ACC112 (cell line): Measurements from ENCODE around the gene VANGL2.

Source experiments
- H2AFZ ChIP-seq: fragments of 200-600 bp; sonication (generic); one replicate; pipeline ENCODE4 v1.6.0; 2017; ENCODE audit warnings: antibody characterized with exemption, low read length; ENCODE audit not compliant: unreplicated experiment
- H3K27ac ChIP-seq: fragments of 200-600 bp; sonication (generic); 2 replicates; pipeline ENCODE4 v1.5.1; 2014; ENCODE audit warnings: low read depth, mild to moderate bottlenecking, antibody characterized with exemption, low read length, moderate library complexity
- H3K27me3 ChIP-seq: fragments of 200-600 bp; sonication (generic); 2 replicates; pipeline ENCODE4 v1.6.1; 2014; ENCODE audit warnings: mild to moderate bottlenecking, antibody characterized with exemption, low read length, moderate library complexity, mixed read lengths; ENCODE audit not compliant: insufficient read depth
- H3K36me3 ChIP-seq: fragments of 200-600 bp; sonication (generic); 2 replicates; pipeline ENCODE4 v1.6.1; 2016; ENCODE audit warnings: mild to moderate bottlenecking, antibody characterized with exemption, low read length, moderate library complexity, mixed read lengths; ENCODE audit not compliant: insufficient read depth
- H3K4me1 ChIP-seq: fragments of 200-600 bp; sonication (generic); one replicate; pipeline ENCODE4 v1.6.1; 2016; ENCODE audit warnings: low read length, mixed read lengths; ENCODE audit not compliant: insufficient read depth, unreplicated experiment, control insufficient read depth
- H3K4me3 ChIP-seq: fragments of 200-600 bp; sonication (generic); 2 replicates; pipeline ENCODE4 v1.5.1; 2014; ENCODE audit warnings: mild to moderate bottlenecking, low read depth, low read length
- H3K79me2 ChIP-seq: fragments of 200-600 bp; sonication (generic); one replicate; pipeline ENCODE4 v1.6.0; 2016; ENCODE audit warnings: low read length; ENCODE audit not compliant: control insufficient read depth, unreplicated experiment, insufficient read depth

VANGL2 gene

DNA sequence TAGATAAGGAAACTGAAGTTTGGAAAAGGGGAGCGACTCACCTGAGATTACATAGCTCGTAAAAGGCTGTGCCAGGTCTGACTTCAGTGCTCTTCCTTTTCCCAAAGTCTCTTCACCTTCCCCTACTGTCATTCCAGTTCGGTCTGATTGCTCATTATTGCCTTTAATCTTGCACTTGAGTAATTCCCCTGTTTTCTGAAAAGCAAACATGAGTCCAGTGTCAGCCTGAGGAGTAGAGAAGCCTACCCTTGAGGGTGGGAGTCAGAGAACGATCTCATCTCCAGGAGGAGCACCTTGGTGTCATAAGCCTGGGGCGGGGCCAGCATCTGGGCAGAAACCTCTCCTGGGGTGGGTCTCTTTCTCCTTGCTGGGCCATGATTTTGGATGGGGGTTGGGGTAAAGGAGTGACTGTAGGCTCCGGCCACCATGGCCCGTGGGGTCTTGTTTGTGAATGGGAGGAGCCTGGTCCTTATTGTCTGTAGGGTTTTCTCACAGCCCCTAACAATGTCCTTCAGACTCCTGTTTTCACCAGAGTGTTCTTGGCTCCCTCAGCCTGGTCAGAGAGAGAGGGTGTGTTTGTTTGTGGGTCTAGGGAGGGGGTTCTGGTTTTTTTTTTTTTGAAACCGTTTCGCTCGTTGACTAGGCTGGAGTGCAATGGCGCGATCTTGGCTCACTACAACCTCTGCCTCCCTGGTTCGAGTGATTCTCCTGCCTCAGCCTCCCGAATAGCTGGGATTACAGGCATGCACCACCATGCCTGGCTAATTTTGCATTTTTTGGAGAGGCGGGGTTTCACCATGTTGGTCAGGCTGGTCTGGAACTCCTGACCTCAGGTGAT, 6.0 kb downstream of the VANGL2 start:
- no peak overlapping the region for H2AFZ ChIP-seq
- H3K79me2 ChIP-seq, result no peaks in the 10 kb centered on the region
- H3K27ac ChIP-seq, result no peak overlapping the region
- no peaks in the 10 kb centered on the region for H3K4me1 ChIP-seq
- H3K27me3 ChIP-seq, result peaks cover 84% of the 10 kb centered on the region
- H3K4me3 ChIP-seq, result no peak overlapping the region
- H3K36me3 ChIP-seq, result no peaks in the 10 kb centered on the region

DNA sequence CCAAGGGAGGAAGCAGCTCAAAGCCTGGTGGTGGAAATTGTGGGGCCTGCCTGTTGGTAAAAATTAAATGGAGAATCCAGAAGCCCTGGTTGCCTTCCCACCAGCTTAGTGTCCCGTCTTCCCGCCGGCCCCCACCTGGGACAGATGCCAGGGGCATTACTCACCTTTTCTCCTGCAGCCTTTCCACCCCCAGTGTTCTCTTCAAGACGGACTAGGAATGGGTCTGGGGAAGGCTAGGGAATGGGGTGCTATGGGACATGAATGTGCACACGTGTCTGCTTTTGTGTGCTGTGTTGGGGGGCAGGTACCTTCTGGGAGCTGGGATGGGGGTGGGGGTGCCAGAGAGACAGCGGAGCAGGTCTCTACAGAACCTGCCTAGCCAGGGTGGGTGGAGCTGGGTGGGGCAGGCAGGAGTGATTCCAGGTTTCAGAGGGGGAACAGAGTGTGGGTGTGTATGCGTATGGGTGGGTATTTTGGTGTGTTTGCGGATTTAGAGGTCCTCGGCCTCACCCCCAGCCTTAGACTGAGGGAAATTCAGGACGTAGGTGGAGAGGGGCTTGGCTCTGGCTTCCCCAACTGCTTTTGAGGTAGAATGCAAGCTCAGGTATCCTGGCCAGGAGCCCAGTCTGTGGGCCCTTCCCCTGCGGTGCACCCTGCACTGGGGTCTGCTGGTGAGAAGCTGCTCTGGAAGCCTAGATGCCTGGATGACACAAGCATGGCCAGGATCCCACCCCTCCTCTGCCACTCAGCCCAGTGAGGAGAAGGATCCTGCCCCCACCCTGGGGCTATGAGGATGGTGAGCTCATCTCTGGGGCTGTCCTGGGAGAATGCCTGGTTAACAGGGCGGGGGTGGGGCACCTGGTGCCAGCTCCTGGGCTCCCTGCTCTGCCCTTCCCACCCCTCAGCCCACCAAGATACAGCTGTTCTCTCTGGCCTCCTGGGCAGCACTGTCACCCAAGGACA, 7.8 kb downstream of the VANGL2 start:
- H2AFZ ChIP-seq, result no peak overlapping the region
- H3K4me1 ChIP-seq, result no peaks in the 10 kb centered on the region
- no peaks in the 10 kb centered on the region for H3K79me2 ChIP-seq
- H3K27me3 ChIP-seq, result peaks cover 83% of the 10 kb centered on the region
- no peak overlapping the region for H3K4me3 ChIP-seq
- no peak overlapping the region for H3K27ac ChIP-seq
- H3K36me3 ChIP-seq, result no peaks in the 10 kb centered on the region

DNA sequence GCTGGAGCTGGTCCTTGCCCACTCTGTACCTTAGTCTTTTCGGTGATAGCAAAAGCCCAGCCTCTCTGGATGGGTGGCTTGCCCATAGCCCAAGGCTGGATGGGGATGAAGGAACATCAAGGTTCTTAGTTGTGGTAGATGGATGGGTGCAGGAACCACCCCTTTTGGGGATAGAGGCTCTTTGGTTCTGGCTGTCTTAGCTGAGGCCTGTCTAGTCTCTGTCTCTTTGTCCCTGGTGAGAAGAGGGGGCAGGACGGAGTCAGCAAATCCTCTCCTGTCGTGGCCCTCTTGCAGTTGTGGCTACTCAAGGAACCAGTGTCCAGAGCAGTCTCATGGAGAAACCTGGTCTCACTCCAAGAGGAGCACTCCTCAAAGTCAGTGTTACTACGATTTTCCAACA, 8.5 kb downstream of the VANGL2 start:
- Histone ChIP-seq H3K79me2 (no peaks in the 10 kb centered on the region), H3K4me1 (no peaks in the 10 kb centered on the region), H3K4me3 (no peak overlapping the region), H3K27me3 (peaks cover 75% of the 10 kb centered on the region), H2AFZ (no peak overlapping the region), H3K27ac (no peak overlapping the region), H3K36me3 (no peaks in the 10 kb centered on the region)

DNA sequence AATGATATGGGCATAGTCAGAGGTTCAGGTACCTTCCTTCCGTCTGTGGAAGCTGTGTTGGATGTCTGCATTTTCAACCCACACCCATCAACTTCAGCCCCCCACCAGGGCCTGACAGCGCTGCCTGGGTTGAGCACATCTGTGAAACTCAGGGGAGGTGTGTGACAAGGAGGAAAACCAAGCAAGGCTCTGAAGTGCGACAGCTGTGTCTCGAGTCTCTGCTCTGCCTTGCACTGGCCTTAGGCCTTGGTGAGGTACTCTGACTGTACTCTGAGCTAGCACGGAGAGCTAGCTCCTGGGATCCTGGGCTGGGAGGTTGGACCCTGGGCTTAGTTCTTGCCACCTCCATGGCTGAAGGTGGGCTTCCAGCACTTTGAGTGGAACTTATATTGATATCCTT, 9.1 kb downstream of the VANGL2 start:
- no peaks in the 10 kb centered on the region for H3K4me1 ChIP-seq
- no peak overlapping the region for H3K27ac ChIP-seq
- peaks cover 69% of the 10 kb centered on the region for H3K27me3 ChIP-seq
- no peaks in the 10 kb centered on the region for H3K79me2 ChIP-seq
- H3K4me3 ChIP-seq, result no peak overlapping the region
- no peak overlapping the region for H2AFZ ChIP-seq
- H3K36me3 ChIP-seq, result no peaks in the 10 kb centered on the region

DNA sequence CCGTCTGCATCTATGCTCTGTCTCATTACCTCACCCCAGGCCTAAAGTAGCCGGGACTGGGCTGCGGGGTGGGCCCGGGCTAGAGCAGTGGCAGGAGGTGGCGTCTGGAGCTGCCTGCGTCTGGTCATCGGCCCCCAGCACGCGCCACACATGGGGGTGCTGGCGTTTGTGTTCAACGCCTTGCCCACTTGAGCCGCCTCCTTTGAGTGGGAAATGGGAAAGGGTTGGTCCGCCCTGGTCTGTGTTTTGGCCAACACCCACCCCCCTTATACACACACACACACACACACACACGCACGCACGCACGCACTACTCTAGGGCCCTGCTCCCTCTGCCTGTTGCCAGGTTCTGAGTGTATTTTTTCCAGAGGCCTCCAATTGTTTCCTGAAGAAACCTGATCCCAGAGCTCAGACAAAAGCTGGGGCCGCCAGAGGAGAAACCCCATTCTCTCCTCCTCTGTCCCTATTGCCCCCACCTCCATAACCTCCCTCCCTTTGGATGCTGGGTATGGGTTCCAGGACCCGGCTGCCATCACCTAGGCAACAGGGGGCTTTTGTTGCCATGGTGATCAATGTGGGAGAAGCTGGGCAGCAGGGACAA, 10.1 kb downstream of the VANGL2 start:
- H3K4me3 ChIP-seq, result no peak overlapping the region
- no peaks in the 10 kb centered on the region for H3K79me2 ChIP-seq
- H2AFZ ChIP-seq, result no peak overlapping the region
- no peaks in the 10 kb centered on the region for H3K36me3 ChIP-seq
- H3K27ac ChIP-seq, result no peak overlapping the region
- peaks cover 63% of the 10 kb centered on the region for H3K27me3 ChIP-seq
- H3K4me1 ChIP-seq, result no peaks in the 10 kb centered on the region

DNA sequence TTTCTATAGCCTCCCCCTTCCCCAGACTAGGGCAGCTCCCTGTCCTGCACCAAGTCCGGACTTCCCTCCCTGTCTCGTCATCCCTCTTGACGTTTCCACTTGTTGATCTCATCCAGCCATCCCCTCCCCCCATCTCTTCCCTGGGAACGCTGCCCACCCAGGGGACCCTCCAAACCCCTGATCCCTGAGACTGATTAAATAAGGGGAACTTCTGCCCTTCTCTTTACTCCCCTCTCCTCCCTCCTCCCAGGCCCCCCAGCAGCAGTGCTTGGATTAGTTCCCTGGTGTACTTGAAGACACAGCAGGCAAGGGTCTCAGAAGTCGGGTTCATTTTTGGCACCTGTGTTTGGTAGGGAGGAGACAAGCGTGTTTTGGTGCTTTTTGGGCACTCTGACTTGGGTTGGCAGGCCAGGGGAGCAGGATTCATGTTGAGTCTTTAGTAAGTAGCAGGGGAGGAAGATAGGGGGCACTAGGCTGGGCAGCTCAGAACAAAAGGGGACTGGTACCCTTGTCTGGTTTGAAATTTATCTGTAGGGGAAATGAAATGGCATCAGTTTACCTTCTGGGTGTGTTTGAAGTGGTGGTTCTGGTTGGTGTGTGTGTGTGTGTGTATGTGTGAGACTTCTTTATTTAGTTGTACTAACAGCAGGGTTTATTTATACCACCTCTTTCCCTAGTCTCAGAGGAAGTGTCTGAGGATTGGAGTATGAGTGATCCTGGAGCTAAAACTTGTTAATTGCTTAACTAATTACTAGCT, 11.1 kb downstream of the VANGL2 start:
- Histone ChIP-seq H3K4me1 (no peaks in the 10 kb centered on the region), H3K27me3 (peaks cover 57% of the 10 kb centered on the region)

DNA sequence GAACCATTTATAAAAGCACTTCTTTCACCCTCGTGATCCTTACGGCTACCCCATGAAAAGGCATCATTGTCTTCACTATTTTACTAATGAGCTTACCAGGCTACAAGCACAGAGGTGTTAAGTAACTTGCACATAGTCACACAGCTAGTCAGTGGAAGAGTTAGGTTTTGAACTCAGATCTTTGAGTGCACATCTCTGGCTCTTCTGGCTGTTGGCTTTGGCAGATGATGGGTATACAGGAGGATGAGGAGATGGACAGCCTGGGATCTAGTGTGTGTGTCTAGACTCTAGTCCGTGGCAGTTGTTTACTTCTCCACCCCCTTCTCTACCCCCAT, 11.6 kb downstream of the VANGL2 start:
- H3K79me2 ChIP-seq, result no peaks in the 10 kb centered on the region
- no peak overlapping the region for H3K4me3 ChIP-seq
- H3K4me1 ChIP-seq, result no peaks in the 10 kb centered on the region
- peaks cover 62% of the 10 kb centered on the region for H3K27me3 ChIP-seq
- no peak overlapping the region for H2AFZ ChIP-seq
- no peaks in the 10 kb centered on the region for H3K36me3 ChIP-seq
- no peak overlapping the region for H3K27ac ChIP-seq

More for the DNA sequence above, 11.1 kb downstream of the VANGL2 start:
- Histone ChIP-seq H3K79me2 (no peaks in the 10 kb centered on the region), H3K36me3 (no peaks in the 10 kb centered on the region), H3K4me3 (no peak overlapping the region), H2AFZ (no peak overlapping the region), H3K27ac (no peak overlapping the region)

DNA sequence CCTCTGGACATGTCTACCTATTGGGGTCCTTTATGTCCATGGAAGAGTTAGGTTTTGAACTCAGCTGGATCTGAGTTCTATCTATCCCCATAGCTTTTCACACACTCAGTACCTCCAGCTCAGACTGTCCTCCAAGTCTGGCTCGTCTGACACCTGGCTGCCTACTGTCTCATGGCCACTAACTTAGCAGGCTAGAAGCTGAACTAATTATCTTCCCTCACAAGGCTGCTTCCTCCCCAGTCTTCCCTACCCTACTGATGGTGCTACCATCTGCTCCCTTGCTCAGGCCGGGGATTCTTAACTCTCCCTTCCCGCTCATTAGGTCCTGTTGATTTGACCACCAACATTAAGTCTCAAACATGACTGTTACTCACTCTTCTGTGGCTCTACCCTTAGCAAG, 13.4 kb downstream of the VANGL2 start:
- no peak overlapping the region for H2AFZ ChIP-seq
- H3K79me2 ChIP-seq, result no peaks in the 10 kb centered on the region
- no peaks in the 10 kb centered on the region for H3K4me1 ChIP-seq
- no peak overlapping the region for H3K27ac ChIP-seq
- no peak overlapping the region for H3K4me3 ChIP-seq
- H3K36me3 ChIP-seq, result no peaks in the 10 kb centered on the region
- H3K27me3 ChIP-seq, result peaks cover 66% of the 10 kb centered on the region

DNA sequence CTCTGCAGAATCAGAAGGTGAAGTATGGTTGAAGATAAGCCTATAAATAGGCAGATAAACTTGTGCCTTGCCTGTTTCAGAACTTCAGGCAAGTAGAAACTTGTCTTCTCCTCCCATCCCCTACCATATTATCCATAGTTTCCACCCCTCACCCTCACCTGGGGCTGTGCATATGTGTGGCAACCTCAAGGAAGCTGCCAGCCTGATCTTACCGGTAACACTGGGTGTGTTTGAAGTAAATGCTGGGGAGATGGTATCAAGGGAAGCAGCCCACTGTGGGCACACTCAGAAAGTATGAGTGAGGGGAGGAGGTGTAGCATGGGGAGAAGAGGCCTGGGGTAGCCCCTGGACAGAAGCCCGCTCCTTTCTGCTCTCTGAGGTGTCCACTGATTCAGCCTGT, 14.5 kb downstream of the VANGL2 start:
- Histone ChIP-seq H3K27me3 (peaks cover 67% of the 10 kb centered on the region), H2AFZ (no peak overlapping the region), H3K79me2 (no peaks in the 10 kb centered on the region), H3K4me1 (no peaks in the 10 kb centered on the region), H3K27ac (no peak overlapping the region), H3K36me3 (no peaks in the 10 kb centered on the region), H3K4me3 (no peak overlapping the region)

DNA sequence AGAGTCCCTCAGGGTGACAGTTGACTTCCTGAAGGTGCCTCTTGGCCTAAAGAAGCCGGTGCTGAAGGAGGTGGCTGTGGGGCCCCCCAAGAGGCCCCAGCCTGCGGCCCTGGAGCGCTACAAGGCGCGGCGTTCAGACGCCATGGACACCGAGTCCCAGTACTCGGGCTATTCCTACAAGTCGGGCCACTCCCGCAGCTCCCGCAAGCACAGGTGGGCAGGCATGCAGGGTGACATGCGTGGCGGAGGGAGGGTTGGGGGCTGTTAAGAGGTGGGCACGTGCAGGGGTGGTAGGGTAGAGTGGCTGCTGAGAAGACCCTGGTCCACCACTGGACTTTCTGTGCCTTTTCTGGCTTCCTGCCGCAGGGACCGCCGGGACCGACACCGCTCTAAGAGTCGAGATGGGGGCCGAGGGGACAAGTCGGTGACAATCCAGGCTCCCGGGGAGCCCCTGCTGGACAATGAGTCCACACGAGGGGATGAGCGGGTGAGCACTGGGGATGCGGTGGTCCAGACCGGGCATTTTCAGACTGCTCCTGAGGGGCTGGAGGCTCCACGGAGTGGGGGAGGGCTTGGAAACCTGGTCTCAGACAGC, 15.4 kb downstream of the VANGL2 start:
- peaks cover 67% of the 10 kb centered on the region for H3K27me3 ChIP-seq
- H3K27ac ChIP-seq, result no peak overlapping the region
- H3K36me3 ChIP-seq, result no peaks in the 10 kb centered on the region
- no peak overlapping the region for H2AFZ ChIP-seq
- H3K4me1 ChIP-seq, result no peaks in the 10 kb centered on the region
- H3K4me3 ChIP-seq, result no peak overlapping the region
- H3K79me2 ChIP-seq, result no peaks in the 10 kb centered on the region
